T-helper 2 cell treated with Interferon-gamma antibody and Interleukin-4, amounts not matched to agents 5 μg/mL and 100 μg/mL, for 36 hours (primary cell): ENCODE measurements around the gene SYF2.

Experiments used
- DNase-seq: peaks from one replicate; pipeline ENCODE4 v3.0.0; 2021; ENCODE audit warnings: low spot score
- H3K27ac Mint-ChIP-seq: one replicate; pipeline ENCODE4 v1.8.0; 2021; ENCODE audit warnings: mild to moderate bottlenecking, mixed read lengths
- H3K27me3 Mint-ChIP-seq: one replicate; pipeline ENCODE4 v1.8.0; 2021; ENCODE audit warnings: low read depth, mixed read lengths
- H3K36me3 Mint-ChIP-seq: one replicate; pipeline ENCODE4 v1.8.0; 2021; ENCODE audit warnings: low read depth, mixed read lengths
- H3K4me1 Mint-ChIP-seq: one replicate; pipeline ENCODE4 v1.8.0; 2021; ENCODE audit warnings: low read depth, mixed read lengths
- H3K4me3 Mint-ChIP-seq: one replicate; pipeline ENCODE4 v1.8.0; 2022; ENCODE audit warnings: mild to moderate bottlenecking, moderate library complexity, mixed read lengths
- H3K9me3 Mint-ChIP-seq: one replicate; pipeline ENCODE4 v1.8.0; 2021; ENCODE audit warnings: mixed read lengths

SYF2 gene

DNA sequence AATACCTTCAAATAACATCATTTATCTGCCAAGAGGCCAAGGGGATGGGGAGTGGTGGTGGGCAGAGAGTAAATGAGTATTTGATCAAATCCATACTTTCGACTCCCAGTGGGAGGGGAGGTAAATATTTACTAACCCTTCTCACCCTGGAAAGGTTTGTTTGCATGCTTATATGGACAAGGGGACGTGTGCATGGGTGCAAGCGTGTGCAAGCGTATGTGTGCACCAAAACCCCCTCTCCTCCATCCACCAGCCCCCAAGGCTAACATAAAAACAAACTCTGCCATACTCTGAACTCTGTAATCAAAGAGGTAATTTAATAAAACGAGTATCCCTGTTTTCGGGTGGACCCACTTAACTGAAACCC, 58.0 kb downstream of the SYF2 start:
- Mint-ChIP-seq H3K9me3 (peaks cover 3% of the 10 kb centered on the region), H3K27ac (no peak overlapping the region), H3K27me3 (no peaks in the 10 kb centered on the region), H3K4me1 (no peaks in the 10 kb centered on the region), H3K36me3 (no peaks in the 10 kb centered on the region), H3K4me3 (no peak overlapping the region)
- no peak for DNase-seq

DNA sequence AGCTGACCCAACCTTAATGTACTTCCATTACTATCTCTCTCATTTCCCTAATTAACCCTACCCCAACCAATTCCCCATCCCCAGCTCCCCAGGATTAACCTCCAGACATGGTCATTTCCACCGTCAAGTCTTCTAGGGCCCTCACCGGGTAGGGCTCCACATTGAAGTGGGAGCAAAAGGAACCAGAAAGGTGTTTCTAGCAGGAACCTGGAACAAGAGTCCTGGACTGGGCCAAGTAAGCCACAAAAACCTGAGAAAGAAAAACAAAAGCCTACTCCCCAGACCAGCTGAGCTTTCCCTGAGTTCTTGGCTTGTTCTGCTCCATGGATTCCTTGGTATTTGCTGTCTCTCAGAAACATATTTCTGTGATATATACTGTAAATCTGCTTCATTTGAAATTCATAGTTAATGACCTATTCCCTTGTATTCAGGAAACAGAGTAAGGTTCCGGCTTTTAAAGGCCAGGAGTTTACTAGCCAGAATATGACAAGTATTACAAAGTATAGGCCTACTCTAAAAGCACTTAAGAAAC, 58.4 kb downstream of the SYF2 start:
- Mint-ChIP-seq H3K36me3 (no peaks in the 10 kb centered on the region), H3K4me3 (no peak overlapping the region), H3K9me3 (peaks cover 3% of the 10 kb centered on the region), H3K27me3 (no peaks in the 10 kb centered on the region), H3K4me1 (no peaks in the 10 kb centered on the region), H3K27ac (no peak overlapping the region)
- no peak for DNase-seq
